Measurements from ENCODE around the gene PCP4L1.
A peak's percentile ranks its signal among the peaks of the same experiment; 100 is the strongest.
"Not testable (repeated sequence)": the region's sequence is repeated elsewhere in the genome, so short reads cannot be mapped to it uniquely, and the experiment has no call there.

The PCP4L1 gene

GRCh38 chr1:161250829-161251228 is 7.7 kb upstream of the PCP4L1 start:
- TF ChIP-seq GATA1 (IDR thresholded peaks at IDR 0.05; ENCODE audit: low read depth, low read length): no peak
- TF ChIP-seq POLR2A (IDR thresholded peaks at IDR 0.05; ENCODE audit: low read length): no peak
- DNase-seq: no peak

GRCh38 chr1:161251579-161251978 is 7.0 kb upstream of the PCP4L1 start:
- no peak for TF ChIP-seq POLR2A (IDR thresholded peaks at IDR 0.05; ENCODE audit: low read length)
- TF ChIP-seq GATA1 (IDR thresholded peaks at IDR 0.05; ENCODE audit: low read depth, low read length): no peak
- DNase-seq: no peak

GRCh38 chr1:161255302-161255701 is 3.2 kb upstream of the PCP4L1 start:
- not testable (repeated sequence) for DNase-seq

- DNase-seq: not testable (repeated sequence)
Measured at GRCh38 chr1:161255955-161256520, 2.5 kb upstream of the PCP4L1 start.

GRCh38 chr1:161257109-161257508 is 1.4 kb upstream of the PCP4L1 start:
- DNase-seq: peak; percentile 13 to 30

GRCh38 chr1:161259345-161259702 is 779 bp downstream of the PCP4L1 start:
- no peak for DNase-seq
- TF ChIP-seq GATA1 (IDR thresholded peaks at IDR 0.05; ENCODE audit: low read depth, low read length) (no peak), POLR2A (IDR thresholded peaks at IDR 0.05; ENCODE audit: low read length) (no peak)

- DNase-seq: no peak
- TF ChIP-seq GATA1 (IDR thresholded peaks at IDR 0.05; ENCODE audit: low read depth, low read length) (no peak), POLR2A (IDR thresholded peaks at IDR 0.05; ENCODE audit: low read length) (no peak)
Measured at GRCh38 chr1:161259765-161260164, 1.2 kb downstream of the PCP4L1 start.

- TF ChIP-seq GATA1 (IDR thresholded peaks at IDR 0.05; ENCODE audit: low read depth, low read length) (no peak), POLR2A (IDR thresholded peaks at IDR 0.05; ENCODE audit: low read length) (no peak)
- DNase-seq: no peak
Measured at GRCh38 chr1:161260376-161261260, 2.1 kb downstream of the PCP4L1 start.

- no peak for DNase-seq
- TF ChIP-seq GATA1 (IDR thresholded peaks at IDR 0.05; ENCODE audit: low read depth, low read length) (no peak), POLR2A (IDR thresholded peaks at IDR 0.05; ENCODE audit: low read length) (no peak)
Measured at GRCh38 chr1:161261261-161262235, 3.0 kb downstream of the PCP4L1 start.

GRCh38 chr1:161265305-161265704 is 6.8 kb downstream of the PCP4L1 start:
- TF ChIP-seq GATA1 (IDR thresholded peaks at IDR 0.05; ENCODE audit: low read depth, low read length) (no peak), POLR2A (IDR thresholded peaks at IDR 0.05; ENCODE audit: low read length) (no peak)
- DNase-seq: no peak

GRCh38 chr1:161266202-161266601 is 7.7 kb downstream of the PCP4L1 start:
- TF ChIP-seq POLR2A (IDR thresholded peaks at IDR 0.05; ENCODE audit: low read length) (no peak), GATA1 (IDR thresholded peaks at IDR 0.05; ENCODE audit: low read depth, low read length) (no peak)
- DNase-seq: no peak

GRCh38 chr1:161266836-161267235 is 8.3 kb downstream of the PCP4L1 start:
- no peak for TF ChIP-seq GATA1 (IDR thresholded peaks at IDR 0.05; ENCODE audit: low read depth, low read length)
- no peak for TF ChIP-seq POLR2A (IDR thresholded peaks at IDR 0.05; ENCODE audit: low read length)

GRCh38 chr1:161267321-161267720 is 8.8 kb downstream of the PCP4L1 start:
- no peak for DNase-seq
- TF ChIP-seq POLR2A (IDR thresholded peaks at IDR 0.05; ENCODE audit: low read length) (no peak), GATA1 (IDR thresholded peaks at IDR 0.05; ENCODE audit: low read depth, low read length) (no peak)

More at GRCh38 chr1:161266836-161267235, 8.3 kb downstream of the PCP4L1 start:
- DNase-seq: no peak

- DNase-seq: no peak
Measured at GRCh38 chr1:161273402-161273801, 14.9 kb downstream of the PCP4L1 start.

More at GRCh38 chr1:161273402-161273801, 14.9 kb downstream of the PCP4L1 start:
- TF ChIP-seq POLR2A (IDR thresholded peaks at IDR 0.05; ENCODE audit: low read length) (no peak), GATA1 (IDR thresholded peaks at IDR 0.05; ENCODE audit: low read depth, low read length) (no peak)

Measured in erythroblast (primary cell).